Panc1 (cell line): ENCODE measurements around the gene PLB1.

Experiments used
- CTCF ChIP-seq: fragments of 450-650 bp; IDR thresholded peaks from 2 replicates; pipeline ENCODE4 v1.5.1; 2017; ENCODE audit warnings: mild to moderate bottlenecking
- REST ChIP-seq, 2 experiments: IDR thresholded peaks; 2 replicates each; pipeline ENCODE4 v1.6.1; 2011 to 2012; ENCODE audit warnings: low read depth in 2 of 2, control low read depth in 1 of 2, low read length in 1 of 2, mild to moderate bottlenecking in 1 of 2, moderate library complexity in 1 of 2; ENCODE audit not compliant: insufficient read depth in 1 of 2
- TCF7L2 ChIP-seq: IDR thresholded peaks from 2 replicates; pipeline ENCODE4 v1.6.1; 2011; ENCODE audit warnings: mild to moderate bottlenecking, low read depth, low read length, inconsistent platforms

DNA sequence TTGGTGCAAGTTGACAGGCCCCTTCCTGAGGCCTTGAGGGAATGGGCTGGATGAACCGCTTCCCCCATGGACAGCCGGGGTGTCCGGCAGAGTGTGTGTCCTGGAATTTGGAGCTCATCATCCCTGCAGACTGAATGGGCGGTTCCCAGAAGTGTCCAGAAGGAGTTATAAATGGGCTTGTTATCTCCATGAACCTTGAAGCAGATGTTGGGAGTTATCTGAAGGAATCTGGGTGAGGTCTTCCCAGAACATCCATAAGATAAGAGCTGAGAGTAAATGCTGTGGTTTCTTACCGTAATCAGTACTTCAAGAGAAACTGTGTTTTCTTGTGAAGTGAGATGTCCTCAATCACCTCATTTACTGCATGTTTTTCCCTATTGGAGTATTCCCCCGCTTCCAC is 21.1 kb downstream of the PLB1 start:
- TF ChIP-seq TCF7L2 (no peak), CTCF (no peak), REST (IDR thresholded peaks at IDR 0.05; ENCODE audit: insufficient read depth in 1 of 2, low read depth in 2 of 2, low read length in 1 of 2) (no peak)
